Parathyroid adenoma (tissue), 2 donors: Measurements from ENCODE around the gene TEDC1.

Experiments
- H2AFZ ChIP-seq: fragments of 300-600 bp; sonication (generic); one replicate; pipeline ENCODE4 v1.7.0; 2017; ENCODE audit warnings: antibody characterized with exemption, mild to moderate bottlenecking
- H3K27ac ChIP-seq: fragments of 300-600 bp; sonication (generic); one replicate; pipeline ENCODE4 v1.7.0; 2017
- H3K27me3 ChIP-seq: fragments of 300-600 bp; sonication (generic); one replicate; pipeline ENCODE4 v1.7.0; 2017; ENCODE audit warnings: low read length; ENCODE audit not compliant: control insufficient read depth, insufficient read depth
- H3K36me3 ChIP-seq: fragments of 300-600 bp; sonication (generic); one replicate; pipeline ENCODE4 v1.7.0; 2017; ENCODE audit warnings: low read length; ENCODE audit not compliant: control insufficient read depth, insufficient read depth
- H3K4me1 ChIP-seq: fragments of 300-600 bp; sonication (generic); one replicate; pipeline ENCODE4 v1.7.0; 2017; ENCODE audit warnings: control low read depth
- H3K4me2 ChIP-seq: fragments of 300-600 bp; sonication (generic); one replicate; pipeline ENCODE4 v1.7.0; 2017; ENCODE audit warnings: low read length
- H3K4me3 ChIP-seq: fragments of 300-600 bp; sonication (generic); one replicate; pipeline ENCODE4 v1.7.0; 2017; ENCODE audit warnings: low read depth, low read length
- H3K79me2 ChIP-seq: fragments of 300-600 bp; sonication (generic); one replicate; pipeline ENCODE4 v1.7.0; 2017; ENCODE audit warnings: control low read depth
- H3K9ac ChIP-seq: fragments of 300-600 bp; sonication (generic); one replicate; pipeline ENCODE4 v1.7.0; 2017; ENCODE audit warnings: mild to moderate bottlenecking
- H3K9me3 ChIP-seq: fragments of 300-600 bp; sonication (generic); one replicate; pipeline ENCODE4 v1.7.0; 2017; ENCODE audit warnings: low read length; ENCODE audit not compliant: control insufficient read depth
- TF ChIP-seq, protein P1 (sequence below): fragments of 300-600 bp; sonication (generic); IDR thresholded peaks from one replicate; pipeline ENCODE4 v1.7.0; 2017; ENCODE audit warnings: antibody characterized with exemption, mild to moderate bottlenecking
- donor health status: primary hyperparathyroidism.

Gene TEDC1

DNA sequence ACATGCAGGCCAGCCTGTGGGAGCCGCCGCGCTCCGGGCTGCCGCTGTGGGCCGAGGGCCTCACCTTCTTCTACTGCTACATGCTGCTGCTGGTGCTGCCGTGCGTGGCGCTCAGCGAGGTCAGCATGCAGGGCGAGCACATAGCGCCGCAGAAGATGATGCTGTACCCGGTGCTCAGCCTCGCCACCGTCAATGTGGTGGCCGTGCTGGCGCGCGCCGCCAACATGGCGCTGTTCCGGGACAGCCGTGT lies 38.2 kb downstream of the TEDC1 start:
- Histone ChIP-seq H3K27me3 (no peaks in the 10 kb centered on the region), H3K9ac (no peak overlapping the region), H3K36me3 (no peaks in the 10 kb centered on the region), H3K27ac (no peak overlapping the region), H3K4me1 (peaks cover 6% of the 10 kb centered on the region), H3K4me3 (no peak overlapping the region), H3K79me2 (no peaks in the 10 kb centered on the region), H3K9me3 (no peaks in the 10 kb centered on the region), H2AFZ (no peak overlapping the region), H3K4me2 (no peak overlapping the region)
- TF ChIP-seq, protein P1, sequence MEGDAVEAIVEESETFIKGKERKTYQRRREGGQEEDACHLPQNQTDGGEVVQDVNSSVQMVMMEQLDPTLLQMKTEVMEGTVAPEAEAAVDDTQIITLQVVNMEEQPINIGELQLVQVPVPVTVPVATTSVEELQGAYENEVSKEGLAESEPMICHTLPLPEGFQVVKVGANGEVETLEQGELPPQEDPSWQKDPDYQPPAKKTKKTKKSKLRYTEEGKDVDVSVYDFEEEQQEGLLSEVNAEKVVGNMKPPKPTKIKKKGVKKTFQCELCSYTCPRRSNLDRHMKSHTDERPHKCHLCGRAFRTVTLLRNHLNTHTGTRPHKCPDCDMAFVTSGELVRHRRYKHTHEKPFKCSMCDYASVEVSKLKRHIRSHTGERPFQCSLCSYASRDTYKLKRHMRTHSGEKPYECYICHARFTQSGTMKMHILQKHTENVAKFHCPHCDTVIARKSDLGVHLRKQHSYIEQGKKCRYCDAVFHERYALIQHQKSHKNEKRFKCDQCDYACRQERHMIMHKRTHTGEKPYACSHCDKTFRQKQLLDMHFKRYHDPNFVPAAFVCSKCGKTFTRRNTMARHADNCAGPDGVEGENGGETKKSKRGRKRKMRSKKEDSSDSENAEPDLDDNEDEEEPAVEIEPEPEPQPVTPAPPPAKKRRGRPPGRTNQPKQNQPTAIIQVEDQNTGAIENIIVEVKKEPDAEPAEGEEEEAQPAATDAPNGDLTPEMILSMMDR: no peak

DNA sequence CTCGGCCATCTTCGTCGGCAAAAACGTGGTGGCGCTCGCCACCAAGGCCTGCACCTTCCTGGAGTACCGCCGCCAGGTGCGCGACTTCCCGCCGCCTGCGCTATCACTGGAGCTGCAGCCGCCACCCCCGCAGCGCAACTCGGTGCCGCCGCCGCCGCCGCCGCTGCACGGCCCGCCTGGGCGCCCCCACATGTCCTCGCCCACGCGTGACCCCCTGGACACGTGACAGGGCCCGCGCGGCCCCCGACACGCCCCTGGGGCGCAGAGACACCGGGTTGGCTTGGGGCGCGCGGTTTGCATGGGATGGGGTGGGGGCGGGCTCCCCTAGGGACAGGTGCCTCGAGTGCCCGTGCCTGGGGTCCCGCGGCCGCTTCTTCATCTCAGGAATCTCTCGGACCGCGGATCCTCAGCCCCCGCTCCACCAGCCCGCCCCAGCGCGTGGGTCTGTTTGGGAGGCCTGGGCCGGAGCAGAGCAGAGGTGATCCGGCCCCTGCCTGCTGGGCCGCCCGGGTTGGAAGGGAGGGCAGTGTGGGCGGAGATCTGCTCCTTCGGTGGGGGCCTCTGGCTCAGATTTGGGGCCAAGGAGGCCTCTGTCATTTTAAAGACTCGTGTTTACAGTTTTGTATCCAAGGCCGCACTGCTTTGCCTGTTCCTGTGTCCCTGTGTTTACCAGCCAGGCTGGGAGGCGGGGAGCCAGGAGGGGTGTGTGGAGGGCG lies 38.7 kb downstream of the TEDC1 start:
- H3K4me3 ChIP-seq: no peak overlapping the region
- no peak overlapping the region for H3K27ac ChIP-seq
- peaks cover 6% of the 10 kb centered on the region for H3K4me1 ChIP-seq
- H3K4me2 ChIP-seq: no peak overlapping the region
- TF ChIP-seq, protein P1: no peak
- no peaks in the 10 kb centered on the region for H3K27me3 ChIP-seq
- no peaks in the 10 kb centered on the region for H3K79me2 ChIP-seq
- no peaks in the 10 kb centered on the region for H3K36me3 ChIP-seq
- H2AFZ ChIP-seq: no peak overlapping the region
- H3K9me3 ChIP-seq: no peaks in the 10 kb centered on the region
- H3K9ac ChIP-seq: no peak overlapping the region

DNA sequence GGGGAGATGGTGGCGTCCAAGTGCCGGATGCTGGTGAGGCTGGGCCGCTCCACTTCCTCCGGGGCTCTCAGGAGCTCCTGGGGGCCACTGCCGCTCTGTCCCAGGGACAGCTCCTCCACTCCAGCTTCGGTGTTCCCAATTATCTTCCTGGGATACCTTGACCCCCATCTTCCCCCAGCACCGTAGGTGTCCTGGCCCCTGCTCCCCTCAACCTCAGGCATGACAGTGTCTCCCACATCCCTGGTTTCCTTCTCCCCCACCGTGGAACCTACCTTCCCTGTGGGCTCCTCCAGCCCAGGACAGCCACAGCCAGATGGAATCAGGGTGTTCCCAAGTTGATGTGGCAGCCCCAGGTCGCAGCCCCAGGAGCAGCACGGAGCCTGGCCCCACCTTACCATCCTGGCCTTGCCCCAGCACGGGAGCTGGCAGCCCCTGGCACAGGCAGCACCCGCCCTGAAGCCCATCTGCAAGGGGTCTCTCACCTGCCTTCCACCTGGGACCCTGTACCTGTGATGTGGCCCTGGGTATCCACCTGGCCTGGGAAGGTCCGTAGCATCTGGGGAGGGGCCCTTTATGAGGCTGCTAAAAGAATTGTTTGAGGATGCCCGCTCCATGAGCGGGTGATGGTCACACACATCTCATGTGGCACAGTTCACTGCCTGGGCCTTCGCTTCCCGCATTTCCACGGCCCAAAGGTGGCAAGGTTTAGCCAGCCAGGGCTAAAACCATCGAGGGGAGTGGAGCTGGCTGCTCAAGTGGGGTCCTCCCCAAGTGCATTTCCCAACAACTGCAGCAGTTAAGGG lies 39.4 kb downstream of the TEDC1 start:
- H3K79me2 ChIP-seq: no peaks in the 10 kb centered on the region

DNA sequence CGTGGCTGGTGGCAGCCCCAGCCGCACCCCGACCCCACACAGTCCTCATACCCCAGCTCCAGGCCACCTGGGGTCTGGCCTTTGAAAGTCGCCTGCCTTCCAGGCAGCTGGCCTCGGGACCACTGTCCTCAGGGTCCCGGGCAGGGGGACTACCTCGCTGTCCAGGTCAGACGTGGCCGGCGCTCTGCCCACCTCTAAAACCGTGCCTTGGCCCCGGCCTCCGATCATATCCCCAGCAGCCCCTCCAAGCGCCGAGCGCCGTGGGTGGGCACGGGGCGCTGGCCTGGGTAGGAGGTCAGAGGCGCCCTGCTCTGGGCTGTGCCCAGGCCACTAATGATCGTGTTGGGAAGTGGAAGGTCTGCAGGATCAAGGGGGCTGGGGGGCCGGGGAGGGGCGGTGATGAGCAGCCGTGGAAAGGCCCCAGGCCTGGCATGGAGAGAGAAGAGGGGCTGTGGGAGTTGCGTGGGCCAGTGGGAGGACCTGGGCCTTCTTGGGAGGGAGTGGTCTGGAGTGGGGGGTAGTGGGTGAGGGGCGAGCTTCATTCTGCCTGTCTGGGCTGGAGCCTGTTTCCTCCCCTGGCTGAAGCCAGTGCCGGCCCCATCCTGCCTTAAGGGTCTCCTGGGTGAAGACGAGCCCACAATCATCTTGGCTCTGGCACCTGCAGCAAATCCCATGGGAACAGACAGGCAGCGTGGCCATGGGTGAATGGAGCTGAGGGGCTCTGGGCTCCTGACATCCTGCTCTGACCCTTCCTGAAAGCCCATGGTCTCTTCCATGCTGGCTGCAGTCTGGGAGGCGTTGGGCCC lies 40.2 kb downstream of the TEDC1 start:
- H3K9ac ChIP-seq: no peak overlapping the region
- no peaks in the 10 kb centered on the region for H3K9me3 ChIP-seq
- H2AFZ ChIP-seq: no peak overlapping the region
- no peaks in the 10 kb centered on the region for H3K27me3 ChIP-seq
- H3K36me3 ChIP-seq: no peaks in the 10 kb centered on the region
- no peaks in the 10 kb centered on the region for H3K79me2 ChIP-seq
- TF ChIP-seq, protein P1: no peak
- H3K4me3 ChIP-seq: no peak overlapping the region
- no peak overlapping the region for H3K27ac ChIP-seq
- H3K4me2 ChIP-seq: no peak overlapping the region
- H3K4me1 ChIP-seq: peaks cover 6% of the 10 kb centered on the region

More for the DNA sequence above, 39.4 kb downstream of the TEDC1 start:
- Histone ChIP-seq H3K9me3 (no peaks in the 10 kb centered on the region), H3K36me3 (no peaks in the 10 kb centered on the region), H3K4me2 (no peak overlapping the region), H3K4me1 (peaks cover 6% of the 10 kb centered on the region), H2AFZ (no peak overlapping the region), H3K4me3 (no peak overlapping the region), H3K27me3 (no peaks in the 10 kb centered on the region), H3K27ac (no peak overlapping the region), H3K9ac (no peak overlapping the region)
- TF ChIP-seq, protein P1: no peak
